B cell (primary cell): ENCODE results near the gene IWS1.

ENCODE experiments used
- CTCF ChIP-seq: fragments of 200-600 bp; IDR thresholded peaks from one replicate; pipeline ENCODE4 v1.8.0; 2022; ENCODE audit warnings: antibody characterized with exemption, mild to moderate bottlenecking
- EZH2 ChIP-seq: IDR thresholded peaks from 2 replicates; pipeline ENCODE4 v1.6.1; 2012; ENCODE audit warnings: borderline replicate concordance, low read depth, mild to moderate bottlenecking, moderate library complexity, low read length; ENCODE audit not compliant: insufficient read depth, poor library complexity, severe bottlenecking

DNA sequence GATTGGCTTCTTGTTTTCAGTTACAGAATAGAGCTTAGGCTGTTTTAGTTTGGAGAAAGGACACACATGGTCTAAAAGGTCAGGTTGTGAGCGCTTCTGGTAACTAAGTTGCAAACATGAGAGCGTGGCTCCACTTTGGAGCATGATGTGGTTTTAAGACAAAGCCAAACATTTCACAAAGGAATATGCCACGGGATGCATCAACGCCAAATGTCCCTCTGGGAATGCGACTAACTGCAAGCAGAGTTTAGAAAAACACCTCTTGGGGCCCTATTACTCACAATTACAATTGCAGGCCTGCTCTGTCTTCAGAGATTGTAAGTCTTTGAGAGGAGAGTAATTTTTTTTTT, 34.6 kb upstream of the IWS1 start:
- TF ChIP-seq EZH2 (no peak), CTCF (no peak)
